GM19438 (cell line): Measurements from ENCODE around the gene DNHD1.

Experiments used
- ATAC-seq: cut with Tn5 transposase; IDR thresholded peaks from one replicate; pipeline ENCODE4 v1.9.1; 2021; ENCODE audit warnings: low read depth; ENCODE audit not compliant: unreplicated experiment

The DNHD1 gene

DNA sequence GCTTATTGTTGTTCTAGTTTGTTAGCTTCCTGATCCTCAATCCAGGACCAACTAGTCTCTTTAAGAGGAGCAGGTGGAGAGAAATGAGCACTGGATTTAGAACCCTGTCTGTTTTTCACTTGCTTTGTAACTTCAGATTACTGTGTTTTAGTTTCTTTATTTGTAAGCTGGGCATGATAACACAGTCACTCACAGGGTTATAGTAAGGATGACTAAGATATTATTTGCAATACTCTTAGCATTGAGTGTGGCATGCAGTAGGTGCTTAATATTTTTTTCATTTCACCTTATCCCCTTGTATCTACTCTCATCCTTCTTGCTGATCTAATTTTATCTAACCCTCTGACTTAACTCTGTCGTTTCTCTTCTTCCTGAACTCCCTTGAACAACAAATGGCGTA lies 33.8 kb downstream of the DNHD1 start:
- no peak for ATAC-seq

DNA sequence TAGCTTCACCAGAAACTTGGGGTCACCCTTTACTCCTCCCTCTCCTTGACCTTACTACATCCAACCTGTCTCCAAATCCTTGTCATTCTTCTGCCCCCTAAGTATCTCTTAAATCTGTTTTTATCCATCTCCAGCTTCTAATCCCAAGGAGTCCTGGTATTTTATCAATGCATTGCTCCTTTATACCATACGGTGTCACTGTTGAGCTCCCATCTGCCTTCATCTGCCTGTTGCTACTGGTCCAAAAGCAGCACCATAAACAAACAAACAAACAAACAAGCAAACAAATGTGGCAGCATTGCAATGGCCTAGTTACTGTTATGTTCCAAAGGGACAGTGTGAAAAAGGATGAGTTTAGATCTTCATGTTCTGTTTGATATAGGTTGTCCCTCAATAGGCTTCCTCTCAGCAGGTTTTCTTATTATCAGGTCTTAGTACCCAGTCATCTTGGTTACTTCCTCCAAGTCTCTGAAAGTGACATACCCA lies 34.2 kb downstream of the DNHD1 start:
- ATAC-seq, result peak; percentile 61

DNA sequence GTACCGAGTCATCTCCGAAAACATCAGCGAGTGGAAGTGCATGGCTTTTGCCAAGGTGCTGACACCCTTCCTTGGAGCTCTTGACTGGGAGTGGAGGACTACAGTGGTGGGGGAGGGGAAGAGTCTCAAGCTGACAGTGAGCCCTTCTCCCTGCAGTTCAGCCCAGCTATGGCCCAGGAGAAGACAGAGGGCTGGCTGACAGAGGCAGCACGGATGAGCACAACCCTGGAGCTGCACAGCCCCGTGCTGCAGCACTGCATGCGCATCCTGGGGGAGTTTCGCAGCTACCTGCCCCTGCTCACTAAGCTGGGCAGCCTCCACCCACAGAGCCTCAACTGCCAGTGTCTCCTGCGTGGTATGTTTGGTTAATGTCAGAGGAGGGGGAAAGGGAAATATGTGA lies 41.4 kb downstream of the DNHD1 start:
- no peak for ATAC-seq

DNA sequence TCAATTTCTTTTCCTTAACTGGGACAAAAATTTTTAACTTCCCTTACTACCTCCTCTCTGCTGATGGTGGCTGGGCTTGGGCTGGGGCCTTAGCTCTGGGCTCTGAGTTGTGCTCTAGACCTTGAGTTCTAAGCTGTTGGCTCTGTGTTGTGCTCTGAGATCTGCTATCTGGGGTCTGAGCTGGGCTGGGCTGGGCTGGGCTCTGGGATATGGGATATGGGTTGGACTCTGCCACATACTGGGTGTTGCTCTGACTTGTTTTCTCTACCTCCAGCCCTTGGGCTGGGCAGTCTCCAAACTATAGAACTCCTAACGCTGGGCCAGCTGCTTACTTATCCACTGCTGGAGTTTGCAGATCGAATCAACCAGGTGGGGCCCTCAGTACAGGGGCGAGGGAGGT lies 41.9 kb downstream of the DNHD1 start:
- ATAC-seq, result no peak

DNA sequence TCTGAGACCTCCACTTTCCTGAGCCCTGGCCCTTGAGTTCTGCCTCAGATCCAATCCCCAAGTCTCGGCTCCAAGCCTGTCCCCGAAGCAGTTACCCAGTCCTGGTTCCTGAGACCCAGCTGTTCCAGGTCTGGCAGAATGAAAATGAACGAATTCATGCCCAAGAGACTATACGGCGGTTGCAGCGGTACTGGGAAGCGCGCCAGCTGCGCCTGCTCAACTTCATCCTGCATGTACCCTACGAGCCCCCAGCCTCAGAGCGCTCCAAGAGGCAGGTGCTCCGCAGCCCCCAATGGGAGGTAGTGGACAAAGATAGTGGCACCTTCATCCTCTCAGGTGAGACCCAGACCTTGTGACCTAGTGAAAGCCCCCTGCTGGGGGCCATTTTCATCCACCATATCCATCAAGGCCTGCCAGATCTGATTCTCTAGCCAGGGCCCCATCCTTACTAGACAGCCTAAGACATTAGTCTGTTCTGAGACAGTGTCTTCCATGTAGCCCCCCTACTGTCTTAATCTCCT lies 42.7 kb downstream of the DNHD1 start:
- ATAC-seq, result no peak

DNA sequence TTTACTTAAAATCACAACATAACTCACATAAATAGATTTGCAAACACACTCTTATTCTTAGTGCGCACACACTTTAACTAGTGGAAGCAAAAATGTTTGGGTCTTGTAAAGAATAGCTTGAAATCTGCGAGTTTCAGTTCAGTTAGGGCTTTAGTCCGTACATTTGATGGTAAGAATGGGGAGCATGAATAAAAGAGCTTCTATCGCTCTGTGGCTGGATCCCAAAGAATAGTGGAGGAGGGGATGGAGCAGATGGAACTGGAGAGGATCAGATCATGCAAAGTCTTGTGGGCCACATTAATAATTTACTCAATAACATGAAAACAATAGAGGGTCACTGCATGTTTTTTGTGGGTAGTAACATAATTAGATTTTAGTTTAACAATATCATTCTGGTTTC lies 44.3 kb downstream of the DNHD1 start:
- ATAC-seq, result no peak

DNA sequence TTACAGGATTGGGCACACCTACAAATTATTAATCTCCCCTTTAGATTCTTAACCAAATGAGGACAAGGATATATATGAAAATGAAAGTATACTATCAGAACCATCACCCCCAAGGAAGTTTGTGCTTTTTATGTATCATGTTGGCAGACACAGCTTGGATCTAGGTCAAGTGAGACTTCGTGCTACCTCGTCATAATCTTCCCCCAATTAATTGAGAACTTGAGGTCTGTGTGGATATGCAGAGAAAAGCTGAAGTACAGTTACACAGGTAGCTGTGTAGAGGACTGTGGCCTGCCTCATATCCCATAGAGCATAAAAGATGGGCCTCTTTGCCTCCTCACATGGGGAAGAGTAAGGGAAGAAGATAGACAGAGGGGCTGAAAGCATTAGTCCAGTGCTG lies 45.6 kb downstream of the DNHD1 start:
- no peak for ATAC-seq

DNA sequence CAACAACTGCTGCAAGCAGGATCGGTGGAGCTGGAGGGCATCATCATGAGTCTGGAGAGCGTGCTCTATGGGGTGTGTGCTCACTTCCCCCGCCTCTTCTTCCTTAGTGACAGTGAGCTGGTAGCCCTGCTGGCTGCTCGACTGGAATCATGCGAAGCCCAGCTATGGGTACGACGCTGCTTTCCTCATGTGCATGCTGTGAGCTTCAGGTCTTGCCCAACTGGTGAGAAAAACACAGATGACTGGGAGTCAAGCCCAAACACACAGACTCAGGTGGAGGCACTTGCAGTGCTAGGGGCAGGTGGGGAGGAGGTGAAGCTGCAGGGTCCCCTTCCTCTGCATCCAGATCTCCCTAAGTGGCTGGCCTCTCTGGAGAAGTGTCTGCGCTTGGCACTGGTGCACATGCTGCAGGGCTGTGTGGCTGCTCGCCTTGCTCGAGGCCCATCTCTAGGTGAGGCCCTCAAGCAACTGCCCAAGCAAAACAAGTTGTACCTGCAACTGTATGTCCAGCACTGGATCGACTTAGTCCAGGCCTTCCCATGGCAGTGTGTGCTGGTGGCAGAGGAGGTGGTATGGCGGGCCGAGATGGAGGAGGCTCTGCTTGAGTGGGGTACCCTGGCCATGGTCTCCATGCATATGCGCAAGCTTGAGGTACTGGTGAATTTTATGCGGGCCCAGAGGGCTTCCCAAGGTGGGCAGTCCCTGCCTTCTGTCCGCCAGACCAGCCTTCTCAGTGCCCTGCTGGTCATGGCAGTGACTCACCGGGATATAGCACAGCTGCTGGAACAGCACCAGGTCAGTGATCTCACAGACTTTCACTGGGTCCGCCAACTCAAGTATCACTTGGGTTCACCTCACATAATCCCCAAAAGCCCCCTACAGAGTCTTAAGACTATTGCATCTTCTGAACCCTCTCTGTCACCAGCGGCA lies 48.1 kb downstream of the DNHD1 start:
- ATAC-seq, result no peak

DNA sequence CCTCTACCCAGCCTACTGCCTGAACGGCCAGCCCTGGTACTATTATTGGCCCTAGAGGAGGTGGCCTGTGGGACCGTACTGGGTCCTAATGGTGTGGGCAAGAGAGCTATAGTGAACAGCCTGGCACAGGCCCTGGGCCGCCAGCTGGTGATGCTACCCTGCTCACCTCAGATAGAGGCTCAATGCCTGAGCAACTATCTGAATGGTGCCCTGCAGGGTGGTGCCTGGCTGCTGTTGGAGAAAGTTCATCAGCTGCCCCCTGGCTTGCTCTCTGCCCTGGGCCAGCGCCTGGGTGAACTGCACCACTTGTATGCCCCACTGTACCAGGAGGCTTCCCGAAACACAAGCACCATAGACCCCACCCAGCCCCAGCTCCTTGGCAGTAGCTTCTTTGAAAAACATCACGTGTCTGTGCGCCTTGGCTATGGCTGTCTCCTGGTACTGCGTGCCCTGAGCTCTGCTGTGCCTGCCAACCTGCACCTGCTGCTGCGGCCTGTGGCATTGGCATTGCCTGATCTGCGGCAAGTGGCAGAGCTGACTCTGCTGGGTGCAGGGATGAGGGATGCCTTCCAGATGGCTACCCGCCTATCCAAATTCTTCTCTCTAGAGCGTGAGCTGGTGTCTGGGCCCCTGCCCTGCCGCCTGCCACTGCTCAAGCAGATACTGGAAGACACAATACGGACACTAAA lies 49.0 kb downstream of the DNHD1 start:
- ATAC-seq, result no peak

DNA sequence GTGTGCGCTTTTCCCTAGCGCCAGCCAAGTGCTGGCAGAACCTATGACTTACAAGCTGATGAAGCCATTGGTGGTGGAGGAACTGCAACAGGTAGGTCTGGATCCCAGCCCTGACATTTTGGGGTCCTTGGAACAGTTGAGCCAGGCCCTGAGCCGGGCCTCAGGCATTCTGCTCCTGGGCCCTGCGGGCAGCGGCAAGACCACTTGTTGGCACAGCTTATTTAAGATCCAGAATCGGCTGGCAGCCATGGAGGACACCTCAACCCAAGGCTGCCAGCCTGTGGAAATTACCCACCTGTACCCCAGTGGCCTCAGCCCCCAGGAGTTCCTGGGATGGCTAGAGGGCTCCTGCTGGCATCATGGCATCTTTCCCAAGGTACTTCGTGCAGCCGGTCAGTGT lies 49.7 kb downstream of the DNHD1 start:
- ATAC-seq, result no peak

DNA sequence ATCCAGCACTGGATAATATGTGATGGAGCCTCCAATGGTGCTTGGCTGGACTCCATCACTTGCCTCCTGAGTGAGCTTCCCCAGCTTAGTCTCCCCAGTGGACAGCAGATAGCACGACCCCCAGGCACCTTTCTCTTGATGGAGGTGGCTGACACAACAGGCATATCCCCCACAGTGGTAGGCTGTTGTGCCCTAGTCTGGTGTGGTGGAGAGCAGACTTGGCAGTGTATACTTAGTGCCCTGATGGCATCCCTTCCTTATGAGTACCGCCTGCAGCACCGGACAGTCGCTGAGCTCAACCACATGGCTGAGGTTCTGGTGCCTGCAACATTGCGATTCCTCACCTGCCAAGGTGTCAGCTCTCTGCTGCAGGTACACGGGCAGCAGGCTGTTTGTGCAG lies 50.1 kb downstream of the DNHD1 start:
- no peak for ATAC-seq

DNA sequence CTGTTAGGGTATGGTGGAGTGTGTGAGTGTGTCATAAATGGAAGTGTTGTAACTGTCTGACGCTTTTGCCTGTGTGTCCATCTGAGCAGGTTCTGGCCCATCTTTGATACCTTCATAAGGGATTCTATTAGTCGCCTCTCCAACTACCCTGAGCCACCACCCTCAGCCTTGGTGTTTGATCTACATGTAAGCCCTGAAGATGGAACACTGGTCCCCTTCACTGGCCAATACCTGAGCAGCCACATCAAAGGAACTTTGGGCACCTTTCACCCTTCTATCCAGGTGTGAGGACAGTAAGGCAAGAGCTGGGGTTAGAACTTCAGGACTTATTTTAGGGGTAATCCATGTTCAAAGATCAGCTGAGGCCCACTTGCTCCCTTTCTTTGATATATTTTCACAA lies 51.0 kb downstream of the DNHD1 start:
- ATAC-seq, result no peak

DNA sequence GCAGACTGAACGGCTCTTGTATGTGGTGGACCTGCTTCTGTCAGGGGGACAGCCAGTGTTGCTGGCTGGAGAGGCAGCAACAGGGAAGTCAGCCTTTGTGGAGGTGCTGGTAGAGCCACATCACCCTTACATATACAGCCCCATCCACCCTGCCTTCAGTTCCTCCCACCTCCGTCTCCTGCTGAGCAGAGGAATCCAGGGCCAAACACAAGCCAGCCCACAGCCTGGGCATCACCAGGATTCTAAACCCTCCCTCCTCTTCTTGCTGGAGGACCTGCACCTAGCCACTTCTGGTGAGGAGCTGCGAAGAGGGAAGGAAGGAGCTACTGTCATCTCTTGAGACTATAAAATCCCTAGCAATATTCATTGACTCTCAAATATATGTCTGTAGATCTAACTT lies 51.6 kb downstream of the DNHD1 start:
- ATAC-seq, result no peak

DNA sequence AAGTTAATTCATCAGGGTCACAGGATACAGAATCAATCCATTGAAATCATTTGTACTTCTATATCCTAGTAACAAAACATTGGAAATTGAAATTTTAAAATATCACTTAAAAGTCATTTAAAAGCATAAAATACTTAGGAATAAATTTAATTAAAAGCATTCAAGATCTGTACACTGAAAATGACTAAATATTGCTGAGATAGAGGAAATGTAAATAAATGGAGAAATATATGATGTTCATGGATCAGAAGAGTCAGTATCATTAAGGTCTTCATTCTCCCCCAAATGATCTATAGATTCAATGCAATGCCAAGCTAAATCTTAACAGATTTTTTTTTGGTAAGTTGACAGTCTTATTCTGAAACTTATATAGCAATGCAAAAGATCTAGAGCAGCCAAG lies 56.6 kb downstream of the DNHD1 start:
- no peak for ATAC-seq

DNA sequence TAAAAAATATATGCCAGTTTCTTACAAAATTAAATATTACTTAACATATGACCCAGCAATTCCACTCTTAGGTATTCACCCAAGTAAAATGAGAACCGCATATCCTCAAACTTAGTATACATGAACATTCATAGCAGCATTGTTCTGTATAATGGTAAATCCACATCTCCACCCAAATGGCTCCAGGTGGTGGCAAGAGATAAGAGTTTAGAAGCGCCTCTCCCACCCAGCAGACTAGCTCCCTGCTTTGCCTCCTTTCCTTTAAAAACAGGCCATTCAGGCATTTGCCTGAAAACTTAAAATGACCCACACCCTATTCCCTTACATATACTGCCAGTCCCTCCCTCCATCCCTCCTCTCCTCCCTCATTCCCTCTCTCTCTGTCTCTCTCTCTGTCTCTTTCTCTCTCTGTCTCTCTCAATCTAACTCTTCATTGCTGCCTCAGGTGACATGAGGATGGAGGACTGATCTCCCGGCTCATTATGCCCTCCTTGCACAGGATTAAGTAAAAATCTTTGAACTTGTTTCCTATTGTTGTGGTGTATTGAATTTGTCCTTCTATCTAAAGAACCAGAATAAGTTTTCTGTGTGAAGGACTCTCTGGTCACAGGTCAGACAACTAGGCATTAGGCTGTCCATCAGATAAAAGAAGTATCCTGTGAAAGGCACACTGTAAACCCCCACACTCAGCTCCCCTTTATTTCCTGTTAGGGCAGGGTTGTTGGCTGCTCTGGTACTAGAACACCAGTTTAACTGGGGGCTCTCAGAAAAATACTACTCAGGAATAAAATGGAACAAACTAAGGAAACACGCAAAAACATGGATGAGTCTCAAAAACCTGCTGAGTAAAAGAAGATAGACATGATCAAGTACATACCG lies 58.0 kb downstream of the DNHD1 start:
- ATAC-seq, result no peak

DNA sequence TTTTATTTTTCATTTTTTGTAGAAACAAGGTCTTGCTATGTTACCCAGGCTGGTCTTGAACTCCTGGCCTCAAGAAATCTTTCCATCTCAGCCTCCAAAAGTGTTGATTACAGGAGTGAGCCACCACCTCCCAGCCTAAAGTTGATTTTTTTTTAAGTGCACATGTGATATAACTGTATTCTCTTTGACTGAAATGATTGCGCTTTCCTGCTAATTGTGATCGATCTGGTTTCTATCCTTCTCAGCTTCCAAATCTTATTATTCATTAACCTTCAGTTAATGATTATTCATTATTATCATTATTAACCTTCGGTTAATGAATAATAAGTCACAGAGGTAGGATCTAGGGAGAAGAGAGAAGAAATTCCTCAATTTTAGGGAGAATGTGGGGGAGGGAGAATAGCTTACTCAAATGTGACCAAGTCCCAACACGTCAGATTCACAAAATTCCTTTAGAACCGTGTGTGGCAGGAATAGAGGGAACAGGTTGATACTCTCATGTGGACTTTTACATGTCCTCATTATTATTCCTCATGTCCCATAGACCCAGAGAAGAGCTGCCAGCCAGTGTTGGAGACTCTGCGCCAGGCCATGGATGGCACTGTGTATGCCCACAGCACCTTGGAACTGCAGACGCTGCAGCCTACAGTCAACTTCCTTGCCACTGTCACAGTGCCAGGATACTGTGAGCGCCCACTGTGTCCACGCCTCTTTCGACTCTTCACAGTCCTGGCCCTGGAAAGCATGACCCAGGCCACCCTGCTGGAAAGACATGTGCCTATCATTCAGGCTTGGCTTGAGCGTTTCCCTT lies 59.3 kb downstream of the DNHD1 start:
- no peak for ATAC-seq

DNA sequence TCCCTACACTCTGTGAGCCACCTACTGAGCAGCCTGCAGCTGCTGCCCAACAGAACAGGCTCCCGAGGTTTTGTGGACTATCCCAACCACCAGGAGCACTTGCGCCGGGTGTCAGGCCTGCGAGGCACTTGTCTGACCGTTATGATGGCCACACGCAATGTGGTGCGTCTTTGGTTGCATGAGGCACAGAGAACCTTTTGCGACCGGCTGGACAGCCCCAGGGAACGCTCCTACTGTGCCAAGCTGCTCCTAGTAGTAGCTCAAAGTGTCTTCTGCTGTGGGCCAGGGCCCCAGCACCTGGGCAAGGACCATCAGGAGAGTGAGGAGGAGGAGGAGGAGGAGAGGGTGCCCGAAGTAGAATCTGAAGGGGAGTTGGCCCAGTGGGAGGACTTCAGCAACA lies 60.0 kb downstream of the DNHD1 start:
- ATAC-seq, result no peak

DNA sequence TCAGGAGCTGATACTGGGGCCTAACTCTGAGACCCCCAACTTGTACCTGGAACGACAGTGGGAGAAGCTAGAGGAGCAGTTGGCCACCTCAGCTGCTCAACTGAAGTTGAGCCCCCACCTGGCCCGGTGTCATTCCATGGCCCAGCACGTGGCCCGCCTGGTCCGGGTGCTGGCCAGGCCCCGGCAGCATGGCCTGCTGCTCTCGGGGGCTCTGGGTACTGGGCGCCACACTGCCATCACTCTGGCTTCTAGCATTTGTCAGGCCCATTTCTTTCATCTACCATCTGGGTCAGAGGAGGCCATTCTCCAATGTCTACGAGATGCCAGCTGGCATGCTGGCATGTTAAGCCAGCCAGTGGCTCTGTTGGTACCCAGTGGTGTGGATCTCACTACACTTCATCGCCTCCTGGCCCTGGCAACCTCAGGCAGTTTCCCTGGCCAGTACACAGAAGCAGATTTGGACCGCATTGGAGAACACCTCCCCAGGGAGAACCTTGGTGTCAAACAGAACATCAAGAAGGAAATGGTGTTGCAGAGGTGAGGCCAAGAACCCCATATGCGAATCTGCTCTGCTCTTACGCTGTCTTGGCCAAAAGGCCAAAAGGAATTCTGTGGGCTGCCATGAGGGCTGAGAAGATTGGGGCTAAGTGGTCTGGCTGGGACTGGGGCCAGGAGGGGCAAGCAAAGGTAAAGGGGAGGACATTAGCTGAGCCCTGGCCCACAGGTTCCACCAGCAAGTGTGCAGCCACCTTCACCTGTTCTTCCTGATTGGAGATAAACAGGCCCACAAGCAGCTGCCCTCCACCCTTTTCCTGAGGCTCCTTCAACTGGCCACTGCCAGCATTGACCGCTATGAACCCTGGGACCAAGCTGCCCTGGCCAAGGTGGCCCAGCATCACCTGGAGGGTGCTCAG lies 60.9 kb downstream of the DNHD1 start:
- ATAC-seq, result no peak

DNA sequence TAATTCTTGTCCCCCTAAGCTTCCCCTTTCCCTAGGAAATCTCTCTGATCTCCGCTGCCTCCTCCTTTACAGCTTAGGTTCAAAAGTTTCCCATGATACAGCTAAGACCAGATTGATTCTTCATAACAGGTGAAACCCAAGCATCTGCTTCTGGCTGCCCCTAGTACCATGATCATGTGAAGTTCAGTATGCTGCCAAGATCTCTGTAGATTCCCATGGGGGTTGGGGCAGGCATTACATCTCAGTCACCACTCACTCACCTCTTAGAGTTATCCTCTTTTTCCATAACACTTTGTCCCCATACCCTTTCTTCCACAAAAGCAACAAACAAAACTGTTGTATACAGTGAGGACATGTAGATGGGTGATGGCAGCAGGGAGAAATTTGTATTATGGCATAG lies 62.3 kb downstream of the DNHD1 start:
- no peak for ATAC-seq
